ENCODE measurements around the gene PCDHB16.
"Not testable (repeated sequence)": the region's sequence is repeated elsewhere in the genome, so short reads cannot be mapped to it uniquely, and the experiment has no call there.

GRCh38 chr5:141157901-141158300 lies 24.3 kb upstream of the PCDHB16 start:
- not testable (repeated sequence) for TF ChIP-seq POLR2AphosphoS5 (IDR thresholded peaks at IDR 0.05; ENCODE audit: low read depth, low read length); CTCF (CRISPR knock-in tag; IDR thresholded peaks at IDR 0.05); KAT7 (CRISPR knock-in tag; IDR thresholded peaks at IDR 0.05; ENCODE audit: borderline replicate concordance); ZNF83 (CRISPR knock-in tag; IDR thresholded peaks at IDR 0.05; ENCODE audit: borderline replicate concordance); E2F1 (CRISPR knock-in tag; IDR thresholded peaks at IDR 0.05); CHD2 (IDR thresholded peaks at IDR 0.05; ENCODE audit: low read depth, low read length); POLR2A (IDR thresholded peaks at IDR 0.05; ENCODE audit: insufficient read depth in 1 of 2, low read depth in 2 of 2, low read length in 2 of 2)

Data from HepG2 (cell line).